ENCODE data around the gene MRPL20.

DNA sequence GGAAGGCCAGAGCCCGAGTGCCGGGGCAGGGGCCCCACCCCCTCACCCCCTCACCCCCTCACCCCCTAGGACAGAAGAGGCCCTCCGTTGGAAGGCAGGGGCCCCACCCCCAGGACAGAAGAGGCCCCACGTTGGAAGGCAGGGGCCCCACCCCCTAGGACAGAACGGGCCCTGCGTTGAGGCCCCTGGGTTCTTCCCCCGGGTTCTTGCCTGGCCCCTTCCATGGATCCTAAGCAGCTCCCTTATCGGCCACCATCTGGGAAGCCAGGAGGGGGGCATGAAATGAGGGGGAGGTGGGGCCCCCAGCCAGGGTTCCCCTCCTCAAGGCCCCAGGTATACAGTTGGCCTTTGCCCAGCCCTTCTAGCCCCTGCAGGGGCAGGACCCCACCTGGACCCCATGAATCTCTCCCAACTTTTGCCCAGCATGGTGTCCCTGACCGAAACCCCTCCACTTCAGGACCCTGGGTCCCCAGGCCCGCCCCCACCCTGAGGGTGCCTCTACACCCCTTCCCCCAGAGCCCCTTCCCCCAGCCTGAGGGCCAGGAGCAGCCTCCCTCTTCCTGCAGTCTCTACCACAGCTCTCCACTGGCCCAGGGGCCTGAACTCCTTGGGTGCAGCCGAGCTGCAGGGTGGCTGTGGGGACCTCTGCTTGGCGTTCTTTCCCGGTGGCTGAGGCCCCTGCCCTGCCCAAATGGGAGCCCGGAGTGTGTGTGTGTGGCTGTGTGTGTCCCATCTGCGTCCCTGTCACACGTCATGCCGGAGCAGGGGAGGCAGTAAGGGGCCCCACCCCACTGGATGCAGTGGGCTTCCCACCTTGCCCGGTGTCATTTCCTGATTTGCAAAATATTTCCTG lies 24.1 kb upstream of the MRPL20 start:
- TF ChIP-seq POLR2A (IDR thresholded peaks at IDR 0.05; ENCODE audit: low read length) (no peak), GATA1 (IDR thresholded peaks at IDR 0.05; ENCODE audit: low read depth, low read length) (no peak)

All from erythroblast (primary cell).